ENCODE data around the gene SEC24D. TPM values are rescaled to one million over a fixed set of nuclear protein-coding genes. Genes with fewer than 3 reads are reported as not detected.

SEC24D gene
- total and polyA plus RNA-seq, 9 of the 15 experiments (the other 6 are each of a cell fraction or from before 2014, with no cell fraction given) = 7.1 to 22.5 (median 11.3) TPM

DNA sequence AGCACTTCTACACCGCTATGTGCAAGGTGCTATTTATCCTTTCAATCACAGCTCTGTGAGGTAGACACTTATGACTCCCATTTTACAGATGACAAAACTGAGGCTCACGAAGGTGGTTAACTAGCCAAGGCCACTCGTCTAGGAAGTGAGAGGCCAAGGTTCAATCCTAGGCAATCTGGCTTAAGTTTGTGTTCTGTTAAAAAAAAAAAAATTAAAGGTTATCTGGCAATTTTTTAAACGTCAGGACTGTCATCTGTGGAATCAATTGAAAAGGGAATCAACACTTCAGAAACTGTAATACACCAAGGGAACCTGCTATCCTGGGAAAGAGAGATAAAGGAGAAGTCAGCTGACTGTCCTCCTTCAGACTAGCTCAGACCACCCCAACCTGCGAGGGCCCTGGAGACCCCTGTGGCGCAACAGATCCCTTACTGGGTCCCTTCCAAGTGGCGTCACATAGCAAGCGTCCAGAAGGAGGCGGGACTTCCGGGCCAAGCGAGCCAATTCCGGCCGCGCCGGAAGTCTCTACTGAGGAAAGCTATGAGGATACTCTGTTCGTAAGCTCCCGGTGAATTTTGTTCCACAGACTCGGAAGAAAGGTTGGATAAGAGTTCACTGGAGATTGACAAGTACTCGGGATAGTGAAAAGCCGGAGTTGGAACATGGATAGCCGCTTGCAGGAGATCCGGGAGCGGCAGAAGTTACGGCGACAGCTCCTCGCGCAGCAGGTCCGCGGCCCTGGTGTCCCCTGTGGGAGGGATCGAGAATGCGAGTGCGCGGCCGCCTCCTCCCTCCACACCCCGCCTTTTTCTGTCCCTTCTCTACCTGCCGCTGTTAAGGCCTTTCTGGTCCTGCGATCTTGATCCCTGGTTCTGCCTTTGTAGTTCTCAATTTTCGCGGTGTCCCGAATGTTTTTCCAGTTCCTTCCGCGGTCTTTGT is 150.8 kb downstream of the SEC24D start, which contains the start of gene METTL14 (continued):
- TF ChIP-seq, protein P1, sequence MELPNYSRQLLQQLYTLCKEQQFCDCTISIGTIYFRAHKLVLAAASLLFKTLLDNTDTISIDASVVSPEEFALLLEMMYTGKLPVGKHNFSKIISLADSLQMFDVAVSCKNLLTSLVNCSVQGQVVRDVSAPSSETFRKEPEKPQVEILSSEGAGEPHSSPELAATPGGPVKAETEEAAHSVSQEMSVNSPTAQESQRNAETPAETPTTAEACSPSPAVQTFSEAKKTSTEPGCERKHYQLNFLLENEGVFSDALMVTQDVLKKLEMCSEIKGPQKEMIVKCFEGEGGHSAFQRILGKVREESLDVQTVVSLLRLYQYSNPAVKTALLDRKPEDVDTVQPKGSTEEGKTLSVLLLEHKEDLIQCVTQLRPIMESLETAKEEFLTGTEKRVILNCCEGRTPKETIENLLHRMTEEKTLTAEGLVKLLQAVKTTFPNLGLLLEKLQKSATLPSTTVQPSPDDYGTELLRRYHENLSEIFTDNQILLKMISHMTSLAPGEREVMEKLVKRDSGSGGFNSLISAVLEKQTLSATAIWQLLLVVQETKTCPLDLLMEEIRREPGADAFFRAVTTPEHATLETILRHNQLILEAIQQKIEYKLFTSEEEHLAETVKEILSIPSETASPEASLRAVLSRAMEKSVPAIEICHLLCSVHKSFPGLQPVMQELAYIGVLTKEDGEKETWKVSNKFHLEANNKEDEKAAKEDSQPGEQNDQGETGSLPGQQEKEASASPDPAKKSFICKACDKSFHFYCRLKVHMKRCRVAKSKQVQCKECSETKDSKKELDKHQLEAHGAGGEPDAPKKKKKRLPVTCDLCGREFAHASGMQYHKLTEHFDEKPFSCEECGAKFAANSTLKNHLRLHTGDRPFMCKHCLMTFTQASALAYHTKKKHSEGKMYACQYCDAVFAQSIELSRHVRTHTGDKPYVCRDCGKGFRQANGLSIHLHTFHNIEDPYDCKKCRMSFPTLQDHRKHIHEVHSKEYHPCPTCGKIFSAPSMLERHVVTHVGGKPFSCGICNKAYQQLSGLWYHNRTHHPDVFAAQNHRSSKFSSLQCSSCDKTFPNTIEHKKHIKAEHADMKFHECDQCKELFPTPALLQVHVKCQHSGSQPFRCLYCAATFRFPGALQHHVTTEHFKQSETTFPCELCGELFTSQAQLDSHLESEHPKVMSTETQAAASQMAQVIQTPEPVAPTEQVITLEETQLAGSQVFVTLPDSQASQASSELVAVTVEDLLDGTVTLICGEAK (IDR thresholded peaks at IDR 0.05) = peak; percentile 96
- TF ChIP-seq, protein P1 (CRISPR knock-in tag; IDR thresholded peaks at IDR 0.05) = no peak
- TF ChIP-seq CEBPB (tag; IDR thresholded peaks at IDR 0.05) (peak; percentile 98), ZNF124 (CRISPR knock-in tag; IDR thresholded peaks at IDR 0.05) (no peak), NFXL1 (CRISPR knock-in tag; IDR thresholded peaks at IDR 0.05) (no peak), SAFB (IDR thresholded peaks at IDR 0.05; ENCODE audit: borderline replicate concordance, low read depth, low read length) (no peak), PKNOX1 (IDR thresholded peaks at IDR 0.05) (no peak; the same call in 1 of the 2 replicates), PURB (CRISPR knock-in tag; IDR thresholded peaks at IDR 0.05; ENCODE audit: low read depth) (no peak), SNIP1 (IDR thresholded peaks at IDR 0.05; ENCODE audit: low read depth) (no peak), ZNF431 (CRISPR knock-in tag; IDR thresholded peaks at IDR 0.05) (no peak), NR2C2 (CRISPR knock-in tag; IDR thresholded peaks at IDR 0.05) (no peak), NR2C2 (tag; IDR thresholded peaks at IDR 0.05) (peak; percentile 63; the same call in 1 of the 2 replicates), ZNF3 (CRISPR knock-in tag; IDR thresholded peaks at IDR 0.05) (no peak), NRF1 (conservative IDR thresholded peaks at IDR 0.05 in 1 of 2, IDR thresholded peaks at IDR 0.05 in 1 of 2) (peak; percentile 79 to 84)
